ENCODE measurements around the gene MCOLN1.
"Not testable (repeated sequence)": the region's sequence is repeated elsewhere in the genome, so short reads cannot be mapped to it uniquely, and the experiment has no call there.

The MCOLN1 gene

DNA sequence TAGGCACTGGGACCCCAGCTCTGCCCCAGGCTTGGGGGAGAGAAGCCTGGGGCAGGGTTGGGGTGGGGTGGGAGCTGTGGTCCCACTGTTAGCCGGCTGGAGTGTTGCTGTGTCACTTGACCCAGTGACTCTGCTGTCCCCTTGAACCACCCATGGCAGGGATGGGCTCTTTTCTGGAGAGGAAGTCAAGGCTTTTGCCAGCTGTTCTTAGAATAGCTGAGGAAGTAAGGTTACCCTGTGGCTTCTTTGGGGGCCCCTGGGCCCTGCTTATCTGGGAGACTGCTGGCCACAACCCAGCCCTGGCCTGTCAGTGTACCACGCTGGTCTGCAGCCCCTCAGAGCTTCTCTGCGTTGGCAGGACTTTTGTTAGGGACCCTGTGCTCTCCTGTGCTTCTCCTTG lies 22.2 kb downstream of the MCOLN1 start:
- no peak for DNase-seq

DNA sequence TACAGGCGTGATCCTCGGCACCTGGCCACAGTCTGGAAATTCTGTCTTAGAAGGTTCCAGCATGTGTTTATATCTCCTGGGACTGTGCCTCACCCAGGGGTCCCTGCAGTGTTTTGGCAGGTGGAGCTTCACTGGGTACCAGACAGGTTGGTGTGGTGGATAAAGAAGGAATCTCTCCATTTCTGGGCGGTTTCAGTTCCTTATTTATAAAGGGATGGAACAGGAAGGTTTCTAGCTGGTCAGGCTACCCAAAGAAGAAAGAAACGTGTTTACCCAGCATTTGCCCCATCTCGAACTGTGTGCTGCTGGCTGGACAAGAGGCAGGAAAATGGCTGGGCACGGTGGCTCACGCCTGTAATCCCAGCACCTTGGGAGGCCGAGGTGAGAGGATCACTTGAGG lies 22.9 kb downstream of the MCOLN1 start:
- DNase-seq, result no peak

DNA sequence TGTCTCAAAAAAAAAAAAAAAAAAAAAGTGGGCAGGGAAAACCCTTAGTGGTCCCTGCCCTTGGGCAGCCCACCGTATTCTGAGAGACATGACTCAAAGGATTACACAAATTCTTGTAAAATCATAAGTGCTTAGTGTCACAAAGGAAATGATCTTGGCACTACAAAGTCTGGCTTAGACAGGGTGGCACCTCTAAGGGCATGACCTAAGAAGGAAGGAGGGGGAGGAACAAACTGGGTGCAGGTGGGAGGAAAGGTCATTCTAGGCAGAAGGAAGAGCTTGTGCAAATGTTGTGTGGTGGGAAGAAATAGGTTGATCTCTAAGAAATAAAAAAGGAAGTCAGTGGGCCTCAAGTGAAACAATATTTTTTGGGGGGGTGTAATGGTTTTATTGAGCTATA lies 23.5 kb downstream of the MCOLN1 start:
- no peak for DNase-seq

DNA sequence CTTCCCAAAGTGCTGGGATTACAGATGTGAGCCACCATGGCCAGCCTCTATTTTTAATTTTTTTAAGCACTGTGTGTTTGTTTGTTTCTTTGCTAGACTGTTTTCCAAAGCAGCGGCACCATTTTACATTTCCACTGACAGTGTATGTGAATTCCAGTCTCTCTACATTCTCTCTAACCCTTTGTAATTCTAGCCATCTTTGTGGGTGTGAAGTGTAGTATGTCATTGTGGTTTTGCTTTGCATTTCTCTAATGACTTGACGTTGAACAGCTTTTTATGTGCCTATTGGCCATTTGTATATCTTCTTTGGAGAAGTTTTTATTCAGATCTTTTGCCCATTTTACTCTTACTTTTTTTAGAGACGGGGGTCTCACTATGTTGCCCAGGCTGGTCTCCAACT lies 24.7 kb downstream of the MCOLN1 start:
- no peak for DNase-seq

DNA sequence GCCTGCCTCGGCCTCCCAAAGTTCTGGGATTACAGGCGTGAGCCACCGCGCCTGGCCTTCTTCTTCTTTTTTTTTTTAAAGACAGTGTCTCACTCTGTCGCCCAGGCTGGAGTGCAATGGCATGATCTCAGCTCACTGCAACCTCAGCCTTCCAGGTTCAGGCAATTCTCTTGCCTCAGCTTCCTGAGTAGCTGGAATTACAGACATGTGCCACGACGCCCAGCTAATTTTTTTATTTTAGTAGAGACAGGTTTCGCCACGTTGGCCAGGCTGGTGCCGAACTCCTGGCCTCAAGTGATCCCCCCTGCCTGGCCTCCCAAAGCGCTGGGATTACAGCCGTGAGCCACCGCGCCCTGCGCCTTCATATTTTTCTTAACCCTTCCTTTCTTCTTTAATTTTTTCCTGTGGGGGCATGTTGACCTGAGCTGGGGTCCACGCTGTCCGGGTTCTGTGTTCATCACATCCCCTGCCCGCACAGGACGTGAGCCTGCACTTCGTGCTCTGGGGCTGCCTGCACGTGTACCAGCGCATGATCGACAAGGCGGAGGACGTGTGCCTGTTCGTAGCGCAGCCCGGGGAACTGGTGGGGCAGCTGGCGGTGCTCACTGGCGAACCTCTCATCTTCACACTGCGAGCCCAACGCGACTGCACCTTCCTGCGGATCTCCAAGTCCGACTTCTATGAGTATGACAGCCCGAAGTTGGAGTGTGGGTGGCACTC lies 27.2 kb downstream of the MCOLN1 start:
- no peak for DNase-seq

DNA sequence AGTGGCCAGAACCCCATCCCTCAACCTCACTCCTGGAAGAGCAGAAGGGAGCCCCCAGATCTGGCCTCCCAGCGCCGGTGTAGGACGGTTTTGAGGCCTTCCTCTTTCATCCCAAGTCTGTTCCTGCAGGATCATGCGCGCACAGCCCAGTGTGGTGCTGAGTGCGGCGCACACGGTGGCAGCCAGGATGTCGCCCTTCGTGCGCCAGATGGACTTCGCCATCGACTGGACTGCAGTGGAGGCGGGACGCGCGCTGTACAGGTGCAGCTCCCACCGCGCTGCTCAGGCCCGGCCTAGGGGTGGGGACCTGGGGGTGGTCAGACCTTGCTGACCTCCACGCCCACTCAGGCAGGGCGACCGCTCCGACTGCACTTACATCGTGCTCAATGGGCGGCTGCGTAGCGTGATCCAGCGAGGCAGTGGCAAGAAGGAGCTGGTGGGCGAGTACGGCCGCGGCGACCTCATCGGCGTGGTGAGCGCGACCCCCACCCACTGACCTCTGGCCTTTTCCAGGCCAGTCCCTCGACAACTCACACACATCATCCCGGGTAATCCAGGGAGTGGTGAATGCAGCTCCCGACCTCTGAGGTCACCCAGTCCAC lies 27.8 kb downstream of the MCOLN1 start:
- no peak for DNase-seq

DNA sequence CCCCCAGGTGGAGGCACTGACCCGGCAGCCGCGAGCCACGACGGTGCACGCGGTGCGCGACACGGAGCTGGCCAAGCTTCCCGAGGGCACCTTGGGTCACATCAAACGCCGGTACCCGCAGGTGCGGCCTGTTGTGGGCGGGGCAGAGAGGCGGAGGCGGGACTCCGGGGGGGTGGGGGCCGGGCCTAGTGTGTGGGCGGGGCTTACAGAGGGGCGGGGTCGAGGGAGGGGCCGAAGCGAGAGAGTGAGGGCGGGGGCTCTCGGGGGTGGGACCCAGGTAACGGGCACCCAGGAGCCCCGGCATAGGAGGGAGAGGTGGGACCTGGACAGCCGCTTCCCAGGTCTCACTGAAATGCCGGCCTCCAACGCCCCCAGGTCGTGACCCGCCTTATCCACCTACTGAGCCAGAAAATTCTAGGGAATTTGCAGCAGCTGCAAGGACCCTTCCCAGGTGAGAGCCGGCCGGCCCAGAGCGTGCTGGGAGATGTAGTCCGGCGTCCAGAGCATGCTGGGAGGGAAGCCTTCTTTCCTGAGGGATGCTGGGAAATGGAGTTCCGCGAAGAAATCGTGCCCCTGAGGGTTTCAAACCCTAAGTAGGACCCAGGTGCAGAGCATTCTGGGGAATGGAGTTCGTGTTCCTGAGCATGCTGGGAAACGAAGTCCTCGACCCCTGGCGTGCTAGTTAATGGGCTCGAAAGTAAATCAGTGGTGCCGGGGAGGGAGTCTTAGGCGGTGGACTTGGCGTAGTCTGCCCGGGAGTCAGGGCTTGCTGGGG lies 28.8 kb downstream of the MCOLN1 start:
- DNase-seq, result peak in 5 of 6 experiments; percentile 13 to 42 (median 15)

DNA sequence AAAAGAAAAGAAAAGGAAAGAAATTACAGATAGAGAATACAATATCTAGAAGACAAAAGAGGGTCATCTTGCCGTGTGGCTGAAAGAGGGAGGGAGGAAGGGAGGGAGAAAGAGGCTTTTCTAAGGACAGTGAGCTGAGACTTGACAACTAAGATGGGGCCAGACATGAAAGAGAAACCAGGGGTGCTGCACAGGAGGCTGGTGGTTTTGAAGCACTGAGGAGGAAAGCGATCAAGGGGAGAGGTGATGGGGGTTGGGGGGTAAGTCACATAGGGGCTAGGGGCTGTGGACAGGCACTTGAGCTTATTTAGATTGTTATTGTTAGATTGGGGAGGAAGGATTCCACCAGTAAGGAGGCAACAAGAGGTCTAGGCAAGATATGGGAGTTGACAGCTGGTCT lies 30.4 kb downstream of the MCOLN1 start:
- no peak for DNase-seq

DNA sequence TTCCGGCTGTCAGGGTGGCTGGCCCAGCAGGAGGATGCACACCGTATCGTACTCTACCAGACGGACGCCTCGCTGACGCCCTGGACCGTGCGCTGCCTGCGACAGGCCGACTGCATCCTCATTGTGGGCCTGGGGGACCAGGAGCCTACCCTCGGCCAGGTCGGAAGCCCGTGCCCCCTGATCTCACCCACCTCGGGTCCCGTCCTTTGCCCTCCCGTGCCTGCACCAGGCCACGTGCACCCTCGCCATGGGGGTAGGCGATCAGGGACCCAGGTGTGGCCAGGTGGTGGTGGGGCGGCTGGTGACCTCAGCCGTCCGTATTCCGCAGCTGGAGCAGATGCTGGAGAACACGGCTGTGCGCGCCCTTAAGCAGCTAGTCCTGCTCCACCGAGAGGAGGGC lies 32.1 kb downstream of the MCOLN1 start:
- DNase-seq, result no peak

DNA sequence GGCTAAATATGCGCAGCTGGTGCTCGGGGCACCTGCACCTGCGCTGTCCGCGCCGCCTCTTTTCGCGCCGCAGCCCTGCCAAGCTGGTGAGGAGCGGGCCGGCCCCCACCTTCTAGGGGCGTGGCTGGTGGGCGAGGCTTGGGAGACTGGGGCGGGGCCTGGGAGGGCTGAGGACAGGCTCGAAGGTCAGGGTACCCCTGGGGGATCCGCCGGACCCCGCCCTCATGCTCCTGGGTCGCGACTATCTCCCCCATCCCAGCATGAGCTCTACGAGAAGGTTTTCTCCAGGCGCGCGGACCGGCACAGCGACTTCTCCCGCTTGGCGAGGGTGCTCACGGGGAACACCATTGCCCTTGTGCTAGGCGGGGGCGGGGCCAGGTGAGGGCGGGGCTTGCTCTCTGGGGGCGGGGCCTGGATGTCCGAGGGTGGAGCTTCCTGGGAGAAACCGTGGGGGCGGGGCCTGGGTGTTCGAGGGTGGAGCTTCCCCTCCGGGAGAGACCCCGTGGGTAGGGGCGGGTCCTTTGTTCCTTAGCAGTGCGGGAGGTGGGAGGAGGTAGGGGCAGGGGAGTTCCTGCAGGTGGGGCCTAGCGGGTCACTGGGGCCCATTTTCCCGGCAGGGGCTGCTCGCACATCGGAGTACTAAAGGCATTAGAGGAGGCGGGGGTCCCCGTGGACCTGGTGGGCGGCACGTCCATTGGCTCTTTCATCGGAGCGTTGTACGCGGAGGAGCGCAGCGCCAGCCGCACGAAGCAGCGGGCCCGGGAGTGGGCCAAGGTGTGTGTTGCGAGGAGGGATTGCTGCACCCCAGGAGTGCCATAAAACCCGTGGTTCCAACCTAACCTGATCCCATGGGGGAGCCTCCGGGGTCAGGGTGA lies 32.8 kb downstream of the MCOLN1 start:
- DNase-seq, result peak in 2 of 6 experiments; percentile 4 to 14

DNA sequence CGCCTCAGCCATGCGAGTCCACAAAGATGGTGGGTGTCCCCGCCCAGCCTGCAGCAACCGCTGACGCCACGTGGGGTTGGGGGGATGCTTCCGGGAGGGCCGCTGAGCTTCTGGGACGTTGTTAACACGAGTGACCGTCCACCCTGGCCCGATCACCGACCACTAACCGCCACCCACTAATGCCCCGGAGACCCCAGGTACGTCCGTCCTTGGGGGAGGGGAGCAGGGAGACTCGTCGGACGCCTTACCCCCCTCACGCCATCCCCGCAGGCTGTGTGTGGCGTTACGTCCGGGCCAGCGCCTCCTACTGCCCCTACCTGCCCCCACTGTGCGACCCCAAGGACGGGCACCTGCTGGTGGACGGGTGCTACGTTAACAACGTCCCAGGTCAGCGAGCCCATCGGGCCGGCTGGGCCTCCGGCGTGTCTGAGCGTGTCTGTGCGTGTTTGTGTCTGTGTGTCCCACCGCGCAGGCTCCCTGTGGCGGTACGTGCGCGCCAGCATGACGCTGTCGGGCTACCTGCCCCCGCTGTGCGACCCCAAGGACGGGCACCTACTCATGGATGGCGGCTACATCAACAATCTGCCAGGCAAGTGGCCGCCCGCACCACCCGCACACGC lies 34.4 kb downstream of the MCOLN1 start:
- DNase-seq, result no peak

DNA sequence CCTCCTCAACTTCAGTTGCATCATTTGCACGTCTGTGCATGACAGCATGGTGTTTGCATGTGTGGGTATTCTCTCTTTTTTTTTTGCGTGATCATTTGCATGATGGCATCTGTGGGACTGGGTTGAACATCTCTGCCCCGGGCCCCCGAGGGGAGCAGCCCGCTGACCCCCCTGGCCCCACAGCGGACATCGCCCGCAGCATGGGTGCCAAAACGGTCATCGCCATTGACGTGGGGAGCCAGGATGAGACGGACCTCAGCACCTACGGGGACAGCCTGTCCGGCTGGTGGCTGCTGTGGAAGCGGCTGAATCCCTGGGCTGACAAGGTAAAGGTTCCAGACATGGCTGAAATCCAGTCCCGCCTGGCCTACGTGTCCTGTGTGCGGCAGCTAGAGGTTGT lies 36.2 kb downstream of the MCOLN1 start:
- DNase-seq, result no peak

DNA sequence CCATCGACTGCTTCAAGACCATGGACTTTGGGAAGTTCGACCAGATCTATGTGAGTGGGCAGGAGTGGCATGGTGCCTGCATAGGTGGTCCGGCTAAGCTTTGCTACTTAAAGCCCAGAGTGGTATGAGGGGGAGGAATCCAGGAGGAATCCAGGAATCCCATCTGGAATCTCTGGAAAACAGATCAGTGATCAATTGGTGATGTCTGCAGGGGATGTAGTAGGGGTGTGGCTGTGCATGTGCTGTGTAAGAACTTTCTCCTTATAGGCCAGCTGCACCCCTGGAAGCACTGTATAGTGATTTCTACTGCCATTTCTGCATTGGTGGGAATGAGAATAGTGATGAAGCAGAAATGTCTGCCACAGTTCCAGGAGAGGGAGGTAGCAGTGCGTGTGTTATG lies 36.7 kb downstream of the MCOLN1 start:
- no peak for DNase-seq

DNA sequence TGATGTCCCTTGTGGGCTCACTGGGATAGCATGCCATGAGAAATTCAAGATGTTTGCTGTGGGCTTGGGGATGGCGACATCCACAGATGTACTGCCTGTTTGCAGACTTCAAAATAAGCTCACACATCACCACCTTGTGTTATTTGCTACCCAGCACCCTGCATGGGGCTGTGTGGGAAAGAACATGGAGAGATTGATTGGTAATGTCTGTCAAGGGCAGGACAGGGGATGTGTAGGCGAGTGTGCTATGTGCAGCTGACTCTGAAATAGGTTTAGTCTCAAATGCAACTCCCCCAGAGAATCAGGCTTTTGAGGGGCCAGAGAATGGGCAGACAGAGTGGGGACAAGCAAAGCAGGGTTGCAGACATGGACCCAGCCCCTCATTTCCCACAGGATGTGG lies 37.8 kb downstream of the MCOLN1 start:
- no peak for DNase-seq

DNA sequence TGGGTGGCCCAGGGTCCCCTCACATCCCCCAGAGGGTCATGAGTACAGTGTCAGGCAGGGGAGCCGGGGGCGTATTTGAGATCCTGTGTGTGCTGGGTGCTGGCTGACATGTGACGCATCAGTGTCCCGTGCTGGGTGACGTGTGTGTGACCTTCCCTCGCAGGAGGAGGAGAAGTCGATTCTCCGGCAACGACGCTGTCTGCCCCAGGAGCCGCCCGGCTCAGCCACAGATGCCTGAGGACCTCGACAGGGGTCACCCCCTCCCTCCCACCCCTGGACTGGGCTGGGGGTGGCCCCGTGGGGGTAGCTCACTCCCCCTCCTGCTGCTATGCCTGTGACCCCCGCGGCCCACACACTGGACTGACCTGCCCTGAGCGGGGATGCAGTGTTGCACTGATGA lies 38.9 kb downstream of the MCOLN1 start:
- DNase-seq, result no peak

DNA sequence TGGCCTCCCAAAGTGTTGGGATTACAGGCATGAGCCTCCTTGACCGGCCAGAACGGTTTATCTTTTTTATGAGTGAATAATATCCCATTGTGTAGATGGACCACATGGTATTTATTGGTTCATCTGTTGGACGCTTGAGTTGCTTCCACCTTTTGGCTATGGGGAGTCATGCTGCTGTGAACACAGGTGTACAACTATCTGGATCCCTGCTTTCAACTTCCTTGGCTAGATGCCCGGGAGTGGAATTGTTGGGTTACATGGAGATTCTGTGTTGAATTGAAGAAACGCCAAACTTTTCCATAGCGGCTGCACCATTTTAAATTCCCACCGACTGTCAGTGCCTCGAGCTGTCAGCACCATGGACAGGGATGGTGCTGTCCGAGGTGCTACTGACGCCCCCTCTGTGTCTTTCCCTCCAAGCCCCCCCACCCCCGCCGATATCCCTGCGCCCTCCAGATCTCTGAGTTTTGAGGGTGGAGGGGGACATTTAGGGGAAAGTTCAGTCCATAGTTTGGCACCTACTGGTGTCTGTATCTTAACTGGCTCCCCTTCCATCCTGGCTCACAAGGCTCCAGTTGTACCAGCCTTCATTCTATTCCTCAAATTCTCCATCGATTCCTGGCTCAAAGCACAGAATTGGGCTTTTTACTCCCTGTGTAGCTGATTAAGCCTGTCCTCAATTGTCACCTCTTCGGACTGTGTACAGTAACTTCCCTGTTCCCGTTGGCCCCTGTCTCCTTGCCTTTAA lies 40.4 kb downstream of the MCOLN1 start:
- no peak for DNase-seq

DNA sequence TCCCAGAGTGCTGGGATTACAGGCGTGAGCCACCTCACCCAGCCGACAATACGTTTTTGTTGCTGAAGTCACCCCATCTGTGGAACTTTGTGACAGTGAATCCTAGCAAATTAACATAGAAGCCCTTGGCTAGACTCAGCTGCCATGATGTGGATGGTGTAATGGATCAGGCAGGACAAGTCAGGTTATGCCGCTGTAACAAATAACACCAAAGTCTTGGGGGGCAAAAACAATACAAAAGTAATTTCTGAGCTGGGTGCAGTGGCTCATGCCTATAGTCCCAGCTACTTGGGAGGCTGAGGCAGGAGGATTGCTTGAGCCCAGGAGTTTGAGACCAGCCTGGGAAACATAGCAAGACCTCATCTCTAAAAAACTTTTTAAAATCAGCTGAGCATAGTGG lies 42.4 kb downstream of the MCOLN1 start:
- no peak for DNase-seq

DNA sequence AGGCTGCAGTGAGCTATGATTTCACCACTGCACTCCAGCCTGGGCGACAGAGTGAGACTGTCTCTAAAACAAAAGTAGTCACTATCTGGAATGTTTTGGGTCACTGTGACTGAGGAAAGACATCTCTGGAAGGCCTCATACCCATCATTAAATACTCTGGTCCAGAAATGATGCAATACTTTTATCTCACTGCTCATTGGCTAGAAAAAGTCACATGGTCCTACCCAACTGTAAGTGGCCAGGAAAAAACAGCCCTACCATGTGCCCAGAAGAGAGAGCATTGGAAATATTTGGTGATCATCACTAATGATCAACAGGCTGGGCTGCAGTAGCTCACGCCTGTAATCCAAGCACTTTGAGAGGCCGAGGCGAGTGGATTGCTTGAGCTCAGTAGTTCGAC lies 42.9 kb downstream of the MCOLN1 start:
- no peak for DNase-seq

DNA sequence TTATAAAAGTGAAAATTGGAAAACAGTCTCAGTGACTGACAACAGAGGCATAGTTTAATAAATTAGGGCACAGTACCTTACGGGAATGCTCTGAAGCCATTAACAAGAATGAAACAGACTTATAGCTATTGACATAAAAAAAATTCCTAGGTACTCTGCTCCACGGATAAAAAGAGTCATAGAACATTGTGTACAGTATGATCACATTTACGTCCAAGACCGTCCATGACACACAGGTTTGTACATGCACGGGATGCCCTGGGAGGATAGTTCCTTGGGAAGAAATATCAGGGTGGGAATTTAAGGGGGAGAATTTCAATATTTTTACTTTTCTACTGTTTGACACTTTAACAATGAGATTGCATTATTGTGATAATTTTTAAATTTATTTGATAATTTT lies 48.3 kb downstream of the MCOLN1 start:
- no peak for DNase-seq

DNA sequence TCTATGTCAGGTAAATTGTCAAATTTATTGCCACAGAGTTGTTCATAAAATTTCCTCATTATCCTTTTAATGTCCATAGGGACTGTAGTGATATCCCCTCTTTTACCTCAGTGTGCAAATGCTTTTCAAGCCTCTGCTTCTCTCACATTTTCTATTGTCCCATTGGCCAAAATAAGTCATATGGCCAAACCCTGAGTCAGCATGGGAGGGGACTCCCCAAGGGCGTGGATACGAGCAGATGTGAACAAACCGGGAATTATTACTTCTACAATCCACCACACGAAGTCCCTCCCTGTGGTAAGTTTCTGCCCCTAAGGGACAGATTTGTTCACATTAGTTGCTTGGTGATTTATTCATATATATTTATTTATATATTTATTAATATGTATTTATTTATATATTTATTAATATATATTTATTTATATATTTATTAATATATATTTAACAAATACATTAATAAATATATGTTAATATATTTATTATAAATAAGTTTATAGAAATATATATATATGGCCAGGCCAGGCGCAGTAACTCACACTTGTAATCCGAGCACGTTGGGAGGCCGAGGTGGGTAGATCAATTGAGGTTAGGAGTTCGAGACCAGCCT lies 53.1 kb downstream of the MCOLN1 start:
- no peak for DNase-seq

DNA sequence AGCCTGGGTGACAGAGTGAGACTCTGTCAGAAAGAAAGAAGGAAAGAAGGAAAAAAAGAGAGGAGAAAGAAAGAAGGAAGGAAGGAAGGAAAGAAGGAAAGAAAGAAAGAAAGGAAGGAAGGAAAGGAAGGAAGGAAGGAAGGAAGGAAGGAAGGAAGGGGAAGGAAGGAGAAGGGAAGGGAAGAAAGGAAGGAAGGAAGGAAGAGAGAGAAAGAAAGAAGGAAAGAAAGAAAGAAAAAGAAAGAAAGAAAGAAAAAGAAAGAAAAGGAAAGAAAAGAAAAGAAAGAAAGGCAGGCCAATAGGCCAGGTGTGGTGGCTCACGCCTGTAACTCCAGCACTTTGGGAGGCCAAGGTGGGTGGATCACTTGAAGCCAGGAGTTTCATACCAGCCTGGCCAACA lies 55.0 kb downstream of the MCOLN1 start:
- DNase-seq, result not testable (repeated sequence)

DNA sequence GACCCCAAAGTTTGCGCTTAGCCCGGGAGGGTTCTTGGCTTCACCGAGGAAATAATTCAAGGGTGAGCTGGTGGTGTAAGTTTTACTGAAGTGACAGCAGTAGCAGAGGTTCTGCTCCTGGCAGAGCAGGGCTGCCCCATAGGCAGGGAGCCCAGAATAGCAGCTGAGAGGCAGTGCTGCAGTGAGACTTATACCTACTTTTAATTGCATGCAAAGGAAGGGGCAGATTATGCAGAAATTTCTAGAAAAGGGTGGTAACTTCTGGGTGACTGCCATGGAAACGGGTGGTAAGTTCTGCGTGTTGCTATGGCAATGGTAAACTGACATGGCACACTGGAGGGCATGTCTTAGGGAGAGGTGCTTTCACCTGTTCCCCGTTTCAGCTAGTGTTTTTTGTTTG lies 55.7 kb downstream of the MCOLN1 start:
- DNase-seq, result no peak
